MM.1S (cell line): ENCODE measurements around the gene CCDC178.
A peak's percentile ranks its signal among the peaks of the same experiment; 100 is the strongest.

Experiments
- CTCF ChIP-seq: fragments of 300-600 bp; sonication (generic); IDR thresholded peaks from 2 replicates; pipeline ENCODE4 v1.5.1; 2016; ENCODE audit warnings: antibody characterized with exemption, low read length, mixed read lengths
- EZH2phosphoT487 ChIP-seq: fragments of 300-600 bp; sonication (generic); IDR thresholded peaks from 2 replicates; pipeline ENCODE4 v1.6.1; 2018; ENCODE audit warnings: antibody characterized with exemption, low read length

GRCh38 chr18:33404244-33404873 lies 36.2 kb downstream of the CCDC178 start:
- peak; percentile 40 for TF ChIP-seq CTCF
- no peak for TF ChIP-seq EZH2phosphoT487
